Neural progenitor cell (in vitro differentiated cells): ENCODE data around the gene TEPSIN. TPM values are rescaled to one million over a fixed set of nuclear protein-coding genes. Genes with fewer than 3 reads are reported as not detected.

ENCODE experiments used
- DNase-seq: peaks from one replicate; pipeline ENCODE4 v3.0.0-alpha.2; 2016; ENCODE audit warnings: low spot score
- H2AFZ ChIP-seq: fragments of 200-600 bp; sonication (generic); replicated peaks from 2 replicates; pipeline ENCODE4 v1.6.1; 2016; ENCODE audit warnings: antibody characterized with exemption
- H3F3A ChIP-seq: fragments of 200-600 bp; sonication (generic); 2 replicates; pipeline ENCODE4 v1.6.1; 2016; ENCODE audit warnings: antibody characterized with exemption, low read depth
- H3K27ac ChIP-seq: fragments of 200-600 bp; sonication (generic); 2 replicates; pipeline ENCODE4 v1.5.1; 2016; ENCODE audit warnings: mild to moderate bottlenecking
- H3K27me3 ChIP-seq: fragments of 200-600 bp; sonication (generic); 2 replicates; pipeline ENCODE4 v1.6.1; 2016; ENCODE audit warnings: mild to moderate bottlenecking, moderate library complexity
- H3K36me3 ChIP-seq: fragments of 200-600 bp; sonication (generic); 2 replicates; pipeline ENCODE4 v1.5.1; 2016
- H3K4me1 ChIP-seq: fragments of 200-600 bp; sonication (generic); 2 replicates; pipeline ENCODE4 v1.6.1; 2016; ENCODE audit warnings: mixed run types
- H3K4me2 ChIP-seq: fragments of 200-600 bp; sonication (generic); 2 replicates; pipeline ENCODE4 v1.6.1; 2016
- H3K4me3 ChIP-seq: fragments of 200-600 bp; sonication (generic); 2 replicates; pipeline ENCODE4 v1.5.1; 2016
- H3K79me2 ChIP-seq: fragments of 200-600 bp; sonication (generic); 2 replicates; pipeline ENCODE4 v1.6.1; 2016; ENCODE audit warnings: low read depth
- H3K9ac ChIP-seq: fragments of 200-600 bp; sonication (generic); 2 replicates; pipeline ENCODE4 v1.6.1; 2016
- H3K9me3 ChIP-seq: fragments of 200-600 bp; sonication (generic); 2 replicates; pipeline ENCODE4 v1.5.1; 2016; ENCODE audit warnings: low read depth
- H4K20me1 ChIP-seq: fragments of 200-600 bp; sonication (generic); 2 replicates; pipeline ENCODE4 v1.6.1; 2016; ENCODE audit warnings: low read depth
- H3K27ac Mint-ChIP-seq: 3 replicates; pipeline ENCODE4 v1.8.0; 2021; ENCODE audit warnings: mixed read lengths
- H3K27me3 Mint-ChIP-seq: 2 replicates; pipeline ENCODE4 v1.8.0; 2022; ENCODE audit warnings: low read depth, mild to moderate bottlenecking, inconsistent platforms, moderate library complexity, mixed read lengths; ENCODE audit not compliant: insufficient read depth
- H3K36me3 Mint-ChIP-seq: 3 replicates; pipeline ENCODE4 v1.8.0; 2021; ENCODE audit warnings: mixed read lengths
- H3K4me1 Mint-ChIP-seq: 3 replicates; pipeline ENCODE4 v1.8.0; 2021; ENCODE audit warnings: mixed read lengths
- H3K4me3 Mint-ChIP-seq: 3 replicates; pipeline ENCODE4 v1.8.0; 2021; ENCODE audit warnings: mild to moderate bottlenecking, moderate library complexity, mixed read lengths
- H3K9me3 Mint-ChIP-seq: 3 replicates; pipeline ENCODE4 v1.8.0; 2020; ENCODE audit warnings: mixed read lengths
- CTCF ChIP-seq: fragments of 200-600 bp; sonication (generic); IDR thresholded peaks from 2 replicates; pipeline ENCODE4 v1.5.1; 2017; ENCODE audit warnings: antibody characterized with exemption, mild to moderate bottlenecking
- EZH2 ChIP-seq: fragments of 200-600 bp; sonication (generic); IDR thresholded peaks from 2 replicates; pipeline ENCODE4 v1.6.1; 2017; ENCODE audit warnings: antibody characterized with exemption, mild to moderate bottlenecking, moderate library complexity
- EZH2phosphoT487 ChIP-seq: fragments of 200-600 bp; sonication (generic); IDR thresholded peaks from 2 replicates; pipeline ENCODE4 v1.6.1; 2017; ENCODE audit warnings: antibody characterized with exemption
- total RNA-seq: library from RNA; depleted of rRNA; stranded (reverse); fragments of >200 nt; gene quantifications from 2 replicates; pipeline ENCODE4 v1.2.3, GENCODE V29; 2015; ENCODE audit warnings: low replicate concordance

The TEPSIN gene
- total RNA-seq, 1 donor from 2014 or later, result 20.6 TPM

- Histone ChIP-seq H3K27ac (no peak overlapping the region), H3K27me3 (no peaks in the 10 kb centered on the region), H3K4me1 (peaks cover 8% of the 10 kb centered on the region), H3K36me3 (no peaks in the 10 kb centered on the region), H3K79me2 (no peaks in the 10 kb centered on the region), H2AFZ (no peak overlapping the region), H4K20me1 (no peaks in the 10 kb centered on the region), H3K4me3 (no peak overlapping the region), H3K4me2 (no peak overlapping the region), H3K9ac (no peak overlapping the region), H3F3A (peaks cover 5% of the 10 kb centered on the region), H3K9me3 (no peaks in the 10 kb centered on the region)
- TF ChIP-seq CTCF, result no peak
- TF ChIP-seq EZH2, result no peak
- no peak for TF ChIP-seq EZH2phosphoT487
- H3K4me3 Mint-ChIP-seq, result no peak overlapping the region
- DNase-seq, result peak; percentile 66
- H3K27me3 Mint-ChIP-seq, result peaks cover 7% of the 10 kb centered on the region
- no peaks in the 10 kb centered on the region for H3K4me1 Mint-ChIP-seq
- no peak overlapping the region for H3K27ac Mint-ChIP-seq
- no peaks in the 10 kb centered on the region for H3K36me3 Mint-ChIP-seq
- H3K9me3 Mint-ChIP-seq, result no peaks in the 10 kb centered on the region
Measured at GRCh38 chr17:81184555-81184954, 54.3 kb downstream of the TEPSIN start.

GRCh38 chr17:81183807-81184206, 55.0 kb downstream of the TEPSIN start:
- Histone ChIP-seq H3K27ac (no peak overlapping the region), H3K9me3 (no peaks in the 10 kb centered on the region), H3K27me3 (no peaks in the 10 kb centered on the region), H3K9ac (no peak overlapping the region), H3F3A (peaks cover 5% of the 10 kb centered on the region), H4K20me1 (no peaks in the 10 kb centered on the region), H3K79me2 (no peaks in the 10 kb centered on the region), H3K4me3 (no peak overlapping the region), H3K36me3 (no peaks in the 10 kb centered on the region), H3K4me2 (no peak overlapping the region), H2AFZ (no peak overlapping the region), H3K4me1 (peaks cover 8% of the 10 kb centered on the region)
- DNase-seq, result no peak
- Mint-ChIP-seq H3K27me3 (peaks cover 7% of the 10 kb centered on the region), H3K27ac (peak overlapping the region; percentile 46), H3K9me3 (no peaks in the 10 kb centered on the region), H3K4me1 (no peaks in the 10 kb centered on the region), H3K4me3 (no peak overlapping the region), H3K36me3 (no peaks in the 10 kb centered on the region)
- TF ChIP-seq EZH2 (no peak), EZH2phosphoT487 (no peak), CTCF (no peak)

GRCh38 chr17:81183316-81183715, 55.5 kb downstream of the TEPSIN start:
- Histone ChIP-seq H3K9me3 (no peaks in the 10 kb centered on the region), H3K9ac (no peak overlapping the region), H3K4me2 (no peak overlapping the region), H3K4me1 (peaks cover 8% of the 10 kb centered on the region), H3K36me3 (no peaks in the 10 kb centered on the region), H3K27me3 (no peaks in the 10 kb centered on the region), H3K27ac (no peak overlapping the region), H3F3A (peaks cover 5% of the 10 kb centered on the region), H3K4me3 (no peak overlapping the region), H4K20me1 (no peaks in the 10 kb centered on the region), H3K79me2 (no peaks in the 10 kb centered on the region), H2AFZ (no peak overlapping the region)
- no peak for DNase-seq
- Mint-ChIP-seq H3K36me3 (no peaks in the 10 kb centered on the region), H3K27me3 (peaks cover 7% of the 10 kb centered on the region), H3K9me3 (no peaks in the 10 kb centered on the region), H3K4me3 (no peak overlapping the region), H3K27ac (no peak overlapping the region), H3K4me1 (no peaks in the 10 kb centered on the region)
- TF ChIP-seq EZH2 (no peak), CTCF (no peak), EZH2phosphoT487 (no peak)
